ENCODE measurements around the gene CAPN9.

CAPN9 gene

GRCh38 chr1:230770317-230770716, 23.1 kb downstream of the CAPN9 start:
- DNase-seq (ENCODE audit: low read depth in 3 of 3): no peak

- no peak for DNase-seq (ENCODE audit: low read depth in 3 of 3)
Measured at GRCh38 chr1:230771773-230772354, 24.7 kb downstream of the CAPN9 start.

GRCh38 chr1:230772457-230773395, 25.5 kb downstream of the CAPN9 start:
- DNase-seq (ENCODE audit: low read depth in 3 of 3): no peak

- no peak for DNase-seq (ENCODE audit: low read depth in 3 of 3)
Measured at GRCh38 chr1:230773396-230774033, 26.3 kb downstream of the CAPN9 start.

- DNase-seq (ENCODE audit: low read depth in 3 of 3): no peak
Measured at GRCh38 chr1:230778916-230779590, 31.9 kb downstream of the CAPN9 start.

GRCh38 chr1:230781131-230781530, 33.9 kb downstream of the CAPN9 start:
- no peak for DNase-seq (ENCODE audit: low read depth in 3 of 3)

- DNase-seq (ENCODE audit: low read depth in 3 of 3): no peak
Measured at GRCh38 chr1:230781594-230781993, 34.4 kb downstream of the CAPN9 start.

GRCh38 chr1:230784163-230784562, 37.0 kb downstream of the CAPN9 start:
- no peak for DNase-seq (ENCODE audit: low read depth in 3 of 3)

- no peak for DNase-seq (ENCODE audit: low read depth in 3 of 3)
Measured at GRCh38 chr1:230785636-230786384, 38.6 kb downstream of the CAPN9 start.

GRCh38 chr1:230786385-230786753, 39.2 kb downstream of the CAPN9 start:
- no peak for DNase-seq (ENCODE audit: low read depth in 3 of 3)

GRCh38 chr1:230787471-230787870, 40.3 kb downstream of the CAPN9 start:
- DNase-seq (ENCODE audit: low read depth in 3 of 3): no peak

GRCh38 chr1:230788561-230789275, 41.5 kb downstream of the CAPN9 start:
- no peak for DNase-seq (ENCODE audit: low read depth in 3 of 3)

GRCh38 chr1:230790026-230790425, 42.8 kb downstream of the CAPN9 start:
- no peak for DNase-seq (ENCODE audit: low read depth in 3 of 3)

GRCh38 chr1:230791986-230792564, 44.9 kb downstream of the CAPN9 start:
- DNase-seq (ENCODE audit: low read depth in 3 of 3): no peak

- no peak for DNase-seq (ENCODE audit: low read depth in 3 of 3)
Measured at GRCh38 chr1:230792691-230793462, 45.7 kb downstream of the CAPN9 start.

- DNase-seq (ENCODE audit: low read depth in 3 of 3): no peak
Measured at GRCh38 chr1:230793463-230793745, 46.2 kb downstream of the CAPN9 start.

- no peak for DNase-seq (ENCODE audit: low read depth in 3 of 3)
Measured at GRCh38 chr1:230794431-230794830, 47.2 kb downstream of the CAPN9 start.

GRCh38 chr1:230794871-230795605, 47.9 kb downstream of the CAPN9 start:
- DNase-seq (ENCODE audit: low read depth in 3 of 3): no peak

GRCh38 chr1:230796626-230797025, 49.4 kb downstream of the CAPN9 start:
- no peak for DNase-seq (ENCODE audit: low read depth in 3 of 3)
